ENCODE results near the gene YPEL1. TPM values are rescaled to one million over a fixed set of nuclear protein-coding genes. Genes with fewer than 3 reads are reported as not detected.

Gene YPEL1
- total RNA-seq, 2 experiments from 2014 or later = 18.2 to 18.8 TPM

GRCh38 chr22:21666786-21667185 lies 68.8 kb downstream of the YPEL1 start:
- H3K79me2 ChIP-seq (ENCODE audit: insufficient read depth, low read depth, low read length) = peaks cover 46% of the 10 kb centered on the region
- no peaks in the 10 kb centered on the region for H4K20me1 ChIP-seq (ENCODE audit: insufficient read depth, low read length)
- CTCF ChIA-PET (ENCODE audit: unreplicated experiment) = interaction anchor here (1.2 kb wide), 1 partner anchor 13 kb away, joined by 3 read pairs; no protein-coding TSS in a partner anchor
- peak overlapping the region; percentile 72 for H3K4me2 ChIP-seq (ENCODE audit: low read length)
- no TSS peak for BruUV-seq (replicated peaks)
- H3K36me3 ChIP-seq (ENCODE audit: insufficient read depth, low read length) = peaks cover 28% of the 10 kb centered on the region
- H3K4me1 ChIP-seq (ENCODE audit: insufficient read depth, low read length, poor library complexity, severe bottlenecking) = peaks cover 54% of the 10 kb centered on the region
- H2AFZ ChIP-seq (ENCODE audit: low read length) = no peak overlapping the region; the same call in 1 of the 2 replicates
- H3K4me3 ChIP-seq (ENCODE audit: low read depth, low read length, poor library complexity, severe bottlenecking) = peak overlapping the region; percentile 93
- H3K27ac ChIP-seq (ENCODE audit: low read depth, low read length, poor library complexity, severe bottlenecking) = peak overlapping the region; percentile 63
- no peaks in the 10 kb centered on the region for H3K9me2 ChIP-seq (ENCODE audit: insufficient read depth, low read length)
- intact Hi-C loops (cut with micrococcal nuclease; ENCODE audit: unreplicated experiment) = loop anchor here (5.0 kb wide), 1 partner anchor 41 kb away; no protein-coding TSS in a partner anchor
- DNase-seq (ENCODE audit: low spot score) = no peak
- POLR2A ChIA-PET = no interaction called here
- no peaks in the 10 kb centered on the region for H3K9me3 ChIP-seq (ENCODE audit: low read length)
- TF ChIP-seq EZH2phosphoT487 (IDR thresholded peaks at IDR 0.05; ENCODE audit: borderline replicate concordance, low read depth, low read length) (no peak), CTCF (conservative IDR thresholded peaks at IDR 0.05; ENCODE audit: low read length) (no peak)

GRCh38 chr22:21665047-21665851 lies 70.3 kb downstream of the YPEL1 start:
- Histone ChIP-seq H3K4me2 (ENCODE audit: low read length) (peak overlapping the region; percentile 72), H3K79me2 (ENCODE audit: insufficient read depth, low read depth, low read length) (peaks cover 35% of the 10 kb centered on the region), H2AFZ (ENCODE audit: low read length) (peak overlapping the region; percentile 67; the same call in 1 of the 2 replicates), H3K4me3 (ENCODE audit: low read depth, low read length, poor library complexity, severe bottlenecking) (peak overlapping the region; percentile 93), H3K9me2 (ENCODE audit: insufficient read depth, low read length) (no peaks in the 10 kb centered on the region), H3K27ac (ENCODE audit: low read depth, low read length, poor library complexity, severe bottlenecking) (peak overlapping the region; percentile 63), H3K36me3 (ENCODE audit: insufficient read depth, low read length) (peaks cover 12% of the 10 kb centered on the region), H3K9me3 (ENCODE audit: low read length) (no peaks in the 10 kb centered on the region), H3K4me1 (ENCODE audit: insufficient read depth, low read length, poor library complexity, severe bottlenecking) (peaks cover 38% of the 10 kb centered on the region), H4K20me1 (ENCODE audit: insufficient read depth, low read length) (no peaks in the 10 kb centered on the region)
- POLR2A ChIA-PET = interaction anchor here (1.1 to 1.3 kb wide), 2 partner anchors 13 to 43 kb away, joined by 3 to 5 read pairs; no protein-coding TSS in a partner anchor
- TF ChIP-seq CTCF (conservative IDR thresholded peaks at IDR 0.05; ENCODE audit: low read length) = no peak
- TF ChIP-seq EZH2phosphoT487 (IDR thresholded peaks at IDR 0.05; ENCODE audit: borderline replicate concordance, low read depth, low read length) = no peak
- intact Hi-C loops (cut with micrococcal nuclease; ENCODE audit: unreplicated experiment) = loop anchor here (5.0 kb wide), 1 partner anchor 42 kb away; no protein-coding TSS in a partner anchor
- DNase-seq (ENCODE audit: low spot score) = no peak
- CTCF ChIA-PET (ENCODE audit: unreplicated experiment) = interaction anchor here (0.6 to 1.2 kb wide), 2 partner anchors 12 to 24 kb away, joined by 3 read pairs; partner anchors contain the start of gene SDF2L1
- no TSS peak for BruUV-seq (replicated peaks)

- no peak overlapping the region for H3K27ac ChIP-seq (ENCODE audit: low read depth, low read length, poor library complexity, severe bottlenecking)
- DNase-seq (ENCODE audit: low spot score) = no peak
- peaks cover 6% of the 10 kb centered on the region; the same call in 1 of the 2 replicates for H3K36me3 ChIP-seq (ENCODE audit: insufficient read depth, low read length)
- ChIA-PET POLR2A (no interaction called here), CTCF (ENCODE audit: unreplicated experiment) (no interaction called here)
- TF ChIP-seq CTCF (conservative IDR thresholded peaks at IDR 0.05; ENCODE audit: low read length) (no peak), EZH2phosphoT487 (IDR thresholded peaks at IDR 0.05; ENCODE audit: borderline replicate concordance, low read depth, low read length) (no peak)
- H4K20me1 ChIP-seq (ENCODE audit: insufficient read depth, low read length) = no peaks in the 10 kb centered on the region
- peaks cover 24% of the 10 kb centered on the region for H3K79me2 ChIP-seq (ENCODE audit: insufficient read depth, low read depth, low read length)
- H2AFZ ChIP-seq (ENCODE audit: low read length) = no peak overlapping the region
- intact Hi-C loops (cut with micrococcal nuclease; ENCODE audit: unreplicated experiment) = no loop called here
- no peaks in the 10 kb centered on the region for H3K9me3 ChIP-seq (ENCODE audit: low read length)
- no peak overlapping the region for H3K4me2 ChIP-seq (ENCODE audit: low read length)
- peaks cover 29% of the 10 kb centered on the region for H3K4me1 ChIP-seq (ENCODE audit: insufficient read depth, low read length, poor library complexity, severe bottlenecking)
- H3K9me2 ChIP-seq (ENCODE audit: insufficient read depth, low read length) = no peaks in the 10 kb centered on the region
- no TSS peak for BruUV-seq (replicated peaks)
- no peak overlapping the region for H3K4me3 ChIP-seq (ENCODE audit: low read depth, low read length, poor library complexity, severe bottlenecking)
These were observed 71.9 kb downstream of the YPEL1 start for GRCh38 chr22:21663738-21664137.
